ENCODE measurements around the gene MAEA. TPM values are rescaled to one million over a fixed set of nuclear protein-coding genes. Genes with fewer than 3 reads are reported as not detected.

The MAEA gene
- total and polyA plus RNA-seq, 9 of the 15 experiments (the other 6 are each of a cell fraction or from before 2014, with no cell fraction given), result 2.1 to 86.5 (median 45.0) TPM

DNA sequence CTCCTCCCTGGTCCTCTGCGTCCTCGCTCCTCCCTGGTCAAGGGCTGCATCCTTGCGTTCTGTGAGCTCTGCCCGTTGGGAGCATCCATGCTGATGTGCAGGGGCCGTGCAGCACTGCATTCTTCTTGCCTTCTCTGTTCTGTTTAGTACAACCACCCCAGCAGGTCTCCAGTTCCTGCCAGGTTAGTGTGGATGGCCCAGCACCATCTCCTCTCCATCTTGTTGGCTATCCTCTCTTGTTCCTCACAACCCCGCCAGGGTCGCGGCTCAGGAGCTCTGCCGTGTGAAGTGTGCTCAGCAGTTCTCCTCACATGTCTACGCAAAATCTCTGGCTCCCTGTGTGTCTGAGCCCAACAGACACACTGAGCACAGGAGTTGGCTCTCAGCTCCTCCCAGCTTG lies 10.4 kb upstream of the MAEA start:
- ChIA-PET CTCF (ENCODE audit: low intra/inter-chr PET ratio) (no interaction called here), POLR2A (interaction anchor here (0.5 to 0.6 kb wide), 2 partner anchors 12 to 109 kb away, joined by 3 read pairs; no protein-coding TSS in a partner anchor)
- ATAC-seq (no peak), DNase-seq (ENCODE audit: extremely low read depth in 1 of 4, low spot score in 3 of 4) (no peak), FAIRE-seq (no peak)
- intact Hi-C loops (cut with micrococcal nuclease) (no loop called here), in situ Hi-C loops (cut with MboI) (no loop called here)
- Histone ChIP-seq H3K9ac (ENCODE audit: insufficient read depth in 1 of 2, low read depth in 2 of 2, low read length in 2 of 2) (no peak overlapping the region), H3K9me3 (replicated peaks; ENCODE audit: control insufficient read depth, insufficient read depth, low read depth, low read length) (no peaks in the 10 kb centered on the region), H3K36me3 (ENCODE audit: control insufficient read depth, insufficient read depth, low read length) (no peaks in the 10 kb centered on the region), H3K9me1 (ENCODE audit: control insufficient read depth, insufficient read depth, low read length) (no peaks in the 10 kb centered on the region), H3K27ac (ENCODE audit: extremely low read depth, low read depth, low read length) (no peak overlapping the region), H3K4me3 (no peak overlapping the region), H3K27me3 (ENCODE audit: control insufficient read depth in 2 of 2, insufficient read depth in 2 of 2, low read length in 2 of 2) (peaks cover 15 to 43% of the 10 kb centered on the region in 2 experiments), H3K4me2 (ENCODE audit: insufficient read depth, low read length) (no peak overlapping the region), H3K79me2 (ENCODE audit: control insufficient read depth, insufficient read depth, low read length) (no peaks in the 10 kb centered on the region), H2AFZ (ENCODE audit: low read depth, low read length) (no peak overlapping the region), H4K20me1 (replicated peaks; ENCODE audit: control insufficient read depth, insufficient read depth, low read length) (no peaks in the 10 kb centered on the region), H3K4me1 (replicated peaks in 1 of 2; ENCODE audit: control insufficient read depth in 2 of 2, insufficient read depth in 2 of 2, low read length in 2 of 2) (no peaks in the 10 kb centered on the region; a peak in 1 of 5 replicates)
- BruUV-seq (replicated peaks), result no TSS peak
- TF ChIP-seq ELF1 (tag; IDR thresholded peaks at IDR 0.05), result no peak
- TF ChIP-seq ZNF785 (CRISPR knock-in tag; IDR thresholded peaks at IDR 0.05), result no peak
- TF ChIP-seq SMAD4 (CRISPR knock-in tag; conservative IDR thresholded peaks at IDR 0.05), result no peak
- no peak for TF ChIP-seq E4F1 (CRISPR knock-in tag; IDR thresholded peaks at IDR 0.05; ENCODE audit: borderline replicate concordance)
- TF ChIP-seq MIER1 (IDR thresholded peaks at IDR 0.05; ENCODE audit: low read depth), result no peak
- no peak for TF ChIP-seq HEY1 (CRISPR knock-in tag; IDR thresholded peaks at IDR 0.05; ENCODE audit: borderline replicate concordance)
- no peak for TF ChIP-seq RFX5 (IDR thresholded peaks at IDR 0.05; ENCODE audit: low read depth, low read length)
- TF ChIP-seq HINFP (tag; conservative IDR thresholded peaks at IDR 0.05; ENCODE audit: low read depth), result no peak
- 0% methylated on average over 10 of the region's 10 CpGs for WGBS (ENCODE audit: insufficient coverage, low coverage, missing lambda C conversion rate)
